DOHH2 (cell line): ENCODE results near the gene ZFYVE1.

Experiments used
- H3F3A ChIP-seq: fragments of 200-600 bp; sonication (generic), shearing (Covaris generic); 2 replicates; pipeline ENCODE4 v1.6.0; 2016; ENCODE audit warnings: antibody characterized with exemption, mild to moderate bottlenecking; ENCODE audit not compliant: control insufficient read depth, insufficient read depth
- H3K27ac ChIP-seq: fragments of 200-600 bp; sonication (generic); 2 replicates; pipeline ENCODE4 v1.5.1; 2014; ENCODE audit warnings: low read depth, mild to moderate bottlenecking, low read length, moderate library complexity
- H3K27me3 ChIP-seq: fragments of 200-600 bp; sonication (generic); 2 replicates; pipeline ENCODE4 v1.6.1; 2014; ENCODE audit warnings: mild to moderate bottlenecking, low read length, mixed read lengths; ENCODE audit not compliant: control insufficient read depth
- H3K36me3 ChIP-seq: fragments of 200-600 bp; sonication (generic); 2 replicates; pipeline ENCODE4 v1.6.1; 2014; ENCODE audit warnings: mild to moderate bottlenecking, low read length, moderate library complexity, mixed read lengths; ENCODE audit not compliant: control insufficient read depth
- H3K4me1 ChIP-seq: fragments of 200-600 bp; sonication (generic); 2 replicates; pipeline ENCODE4 v1.6.1; 2014; ENCODE audit warnings: mild to moderate bottlenecking, low read length, mixed read lengths; ENCODE audit not compliant: control insufficient read depth
- H3K4me2 ChIP-seq: fragments of 200-600 bp; sonication (generic); 2 replicates; pipeline ENCODE4 v1.6.0; 2014; ENCODE audit warnings: mild to moderate bottlenecking, low read length, moderate library complexity
- H3K4me3 ChIP-seq: fragments of 200-600 bp; sonication (generic); 2 replicates; pipeline ENCODE4 v1.5.1; 2014; ENCODE audit warnings: mild to moderate bottlenecking, low read length, mixed read lengths
- H3K79me2 ChIP-seq: fragments of 200-600 bp; sonication (generic); 2 replicates; pipeline ENCODE4 v1.6.1; 2014; ENCODE audit warnings: mild to moderate bottlenecking, low read length, mixed read lengths; ENCODE audit not compliant: control insufficient read depth
- H3K9me2 ChIP-seq: fragments of 200-600 bp; sonication (generic); replicated peaks from 2 replicates; pipeline ENCODE4 v1.6.1; 2014; ENCODE audit warnings: mild to moderate bottlenecking, low read length, mixed read lengths; ENCODE audit not compliant: control insufficient read depth
- H3K9me3 ChIP-seq: fragments of 200-600 bp; sonication (generic); 2 replicates; pipeline ENCODE4 v1.6.1; 2014; ENCODE audit warnings: antibody characterized with exemption, low read length, mixed read lengths; ENCODE audit not compliant: control insufficient read depth, insufficient read depth
- H4K20me1 ChIP-seq: fragments of 200-600 bp; sonication (generic); 2 replicates; pipeline ENCODE4 v1.6.0; 2014; ENCODE audit warnings: low read depth, mild to moderate bottlenecking, antibody characterized with exemption, low read length, moderate library complexity; ENCODE audit not compliant: control insufficient read depth, insufficient read depth
- EZH2phosphoT487 ChIP-seq: fragments of 200-600 bp; sonication (generic); IDR thresholded peaks from 2 replicates; pipeline ENCODE4 v1.6.1; 2017; ENCODE audit warnings: borderline replicate concordance, mild to moderate bottlenecking, antibody characterized with exemption, low read length, moderate library complexity, mixed read lengths
- TF ChIP-seq, protein P1 (sequence below): fragments of 200-600 bp; sonication (generic); IDR thresholded peaks from one replicate; pipeline ENCODE4 v1.5.1; 2014; ENCODE audit warnings: antibody characterized with exemption, mild to moderate bottlenecking, low read depth, low read length; ENCODE audit not compliant: poor library complexity, severe bottlenecking

Gene ZFYVE1

DNA sequence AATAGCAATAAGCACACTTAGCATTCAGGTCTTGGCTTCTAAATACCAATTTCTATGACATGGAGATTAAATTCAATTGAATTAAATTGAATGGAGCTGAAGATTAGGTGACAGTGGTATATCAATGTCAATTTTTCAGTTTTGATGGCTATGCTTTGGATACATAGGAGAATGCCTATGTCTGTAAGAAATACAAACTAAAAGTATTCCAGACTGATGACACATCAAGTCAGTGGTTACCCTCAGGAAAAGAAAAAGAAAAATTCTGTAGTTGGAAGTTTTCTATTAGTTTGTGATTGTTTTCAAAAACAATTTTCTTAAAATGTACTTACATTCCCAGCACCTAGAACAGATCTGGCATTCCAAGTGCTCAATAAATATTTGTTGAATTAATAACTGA, 105.5 kb downstream of the ZFYVE1 start:
- no peak for TF ChIP-seq EZH2phosphoT487
- TF ChIP-seq, protein P1, sequence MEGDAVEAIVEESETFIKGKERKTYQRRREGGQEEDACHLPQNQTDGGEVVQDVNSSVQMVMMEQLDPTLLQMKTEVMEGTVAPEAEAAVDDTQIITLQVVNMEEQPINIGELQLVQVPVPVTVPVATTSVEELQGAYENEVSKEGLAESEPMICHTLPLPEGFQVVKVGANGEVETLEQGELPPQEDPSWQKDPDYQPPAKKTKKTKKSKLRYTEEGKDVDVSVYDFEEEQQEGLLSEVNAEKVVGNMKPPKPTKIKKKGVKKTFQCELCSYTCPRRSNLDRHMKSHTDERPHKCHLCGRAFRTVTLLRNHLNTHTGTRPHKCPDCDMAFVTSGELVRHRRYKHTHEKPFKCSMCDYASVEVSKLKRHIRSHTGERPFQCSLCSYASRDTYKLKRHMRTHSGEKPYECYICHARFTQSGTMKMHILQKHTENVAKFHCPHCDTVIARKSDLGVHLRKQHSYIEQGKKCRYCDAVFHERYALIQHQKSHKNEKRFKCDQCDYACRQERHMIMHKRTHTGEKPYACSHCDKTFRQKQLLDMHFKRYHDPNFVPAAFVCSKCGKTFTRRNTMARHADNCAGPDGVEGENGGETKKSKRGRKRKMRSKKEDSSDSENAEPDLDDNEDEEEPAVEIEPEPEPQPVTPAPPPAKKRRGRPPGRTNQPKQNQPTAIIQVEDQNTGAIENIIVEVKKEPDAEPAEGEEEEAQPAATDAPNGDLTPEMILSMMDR: no peak
- Histone ChIP-seq H4K20me1 (no peaks in the 10 kb centered on the region), H3K27me3 (peaks cover 31% of the 10 kb centered on the region), H3K9me3 (no peaks in the 10 kb centered on the region), H3K27ac (no peak overlapping the region), H3K36me3 (no peaks in the 10 kb centered on the region), H3K4me3 (no peak overlapping the region), H3K4me2 (no peak overlapping the region), H3K9me2 (no peaks in the 10 kb centered on the region), H3K79me2 (no peaks in the 10 kb centered on the region), H3F3A (no peaks in the 10 kb centered on the region), H3K4me1 (peaks cover 6% of the 10 kb centered on the region)

DNA sequence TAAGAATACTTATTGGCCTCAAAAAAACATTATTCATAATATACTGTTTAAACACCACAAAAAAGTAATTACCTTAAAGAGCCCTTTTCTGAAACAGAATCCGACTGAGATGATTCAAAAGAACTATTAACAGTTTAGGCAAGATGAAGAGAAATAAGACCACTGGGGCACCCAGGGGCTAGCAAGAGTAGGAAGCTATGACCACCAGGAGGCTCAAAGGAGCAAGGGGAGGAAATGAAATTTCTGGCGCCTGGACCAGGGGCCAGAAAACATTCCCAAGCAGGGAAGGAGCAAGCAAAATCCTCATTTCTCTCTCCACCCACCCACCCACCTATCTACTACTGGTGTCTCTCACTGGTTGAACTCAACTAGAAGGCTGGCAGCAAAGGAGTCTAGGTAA, 106.9 kb downstream of the ZFYVE1 start:
- H3K4me3 ChIP-seq: no peak overlapping the region
- no peaks in the 10 kb centered on the region for H4K20me1 ChIP-seq

More for the DNA sequence above, 106.9 kb downstream of the ZFYVE1 start:
- no peak overlapping the region for H3K4me2 ChIP-seq
- no peak for TF ChIP-seq EZH2phosphoT487
- TF ChIP-seq, protein P1: no peak
- H3K9me2 ChIP-seq: no peaks in the 10 kb centered on the region
- no peaks in the 10 kb centered on the region for H3K36me3 ChIP-seq
- H3K27ac ChIP-seq: no peak overlapping the region
- H3F3A ChIP-seq: no peaks in the 10 kb centered on the region
- H3K9me3 ChIP-seq: no peaks in the 10 kb centered on the region
- no peaks in the 10 kb centered on the region for H3K4me1 ChIP-seq
- H3K79me2 ChIP-seq: no peaks in the 10 kb centered on the region
- peaks cover 31% of the 10 kb centered on the region for H3K27me3 ChIP-seq
